ENCODE data around the gene UBN2.

DNA sequence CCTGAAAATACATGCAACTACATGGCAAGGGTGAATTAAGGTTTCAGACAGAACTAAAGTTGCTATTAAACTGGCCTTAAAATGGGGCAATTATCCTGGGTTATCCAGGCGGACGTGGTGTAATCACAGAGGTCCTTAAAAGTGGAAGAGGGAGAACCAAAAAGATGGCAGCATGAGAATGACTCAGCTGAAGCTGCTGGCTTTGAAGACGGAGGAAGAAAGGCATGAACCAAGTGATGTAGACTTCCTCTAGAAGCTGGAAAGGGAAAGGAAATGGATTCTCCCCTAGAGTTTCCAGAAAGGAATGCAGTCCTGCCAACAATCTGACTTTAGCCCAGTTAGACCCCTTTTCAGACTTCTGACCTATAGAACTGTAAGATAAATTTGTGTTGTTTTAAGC is 27.0 kb upstream of the UBN2 start:
- TF ChIP-seq, protein P1, sequence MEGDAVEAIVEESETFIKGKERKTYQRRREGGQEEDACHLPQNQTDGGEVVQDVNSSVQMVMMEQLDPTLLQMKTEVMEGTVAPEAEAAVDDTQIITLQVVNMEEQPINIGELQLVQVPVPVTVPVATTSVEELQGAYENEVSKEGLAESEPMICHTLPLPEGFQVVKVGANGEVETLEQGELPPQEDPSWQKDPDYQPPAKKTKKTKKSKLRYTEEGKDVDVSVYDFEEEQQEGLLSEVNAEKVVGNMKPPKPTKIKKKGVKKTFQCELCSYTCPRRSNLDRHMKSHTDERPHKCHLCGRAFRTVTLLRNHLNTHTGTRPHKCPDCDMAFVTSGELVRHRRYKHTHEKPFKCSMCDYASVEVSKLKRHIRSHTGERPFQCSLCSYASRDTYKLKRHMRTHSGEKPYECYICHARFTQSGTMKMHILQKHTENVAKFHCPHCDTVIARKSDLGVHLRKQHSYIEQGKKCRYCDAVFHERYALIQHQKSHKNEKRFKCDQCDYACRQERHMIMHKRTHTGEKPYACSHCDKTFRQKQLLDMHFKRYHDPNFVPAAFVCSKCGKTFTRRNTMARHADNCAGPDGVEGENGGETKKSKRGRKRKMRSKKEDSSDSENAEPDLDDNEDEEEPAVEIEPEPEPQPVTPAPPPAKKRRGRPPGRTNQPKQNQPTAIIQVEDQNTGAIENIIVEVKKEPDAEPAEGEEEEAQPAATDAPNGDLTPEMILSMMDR (IDR thresholded peaks at IDR 0.05), result no peak
- no peak for TF ChIP-seq PRRX2 (CRISPR knock-in tag; IDR thresholded peaks at IDR 0.05)
- TF ChIP-seq, protein P2, sequence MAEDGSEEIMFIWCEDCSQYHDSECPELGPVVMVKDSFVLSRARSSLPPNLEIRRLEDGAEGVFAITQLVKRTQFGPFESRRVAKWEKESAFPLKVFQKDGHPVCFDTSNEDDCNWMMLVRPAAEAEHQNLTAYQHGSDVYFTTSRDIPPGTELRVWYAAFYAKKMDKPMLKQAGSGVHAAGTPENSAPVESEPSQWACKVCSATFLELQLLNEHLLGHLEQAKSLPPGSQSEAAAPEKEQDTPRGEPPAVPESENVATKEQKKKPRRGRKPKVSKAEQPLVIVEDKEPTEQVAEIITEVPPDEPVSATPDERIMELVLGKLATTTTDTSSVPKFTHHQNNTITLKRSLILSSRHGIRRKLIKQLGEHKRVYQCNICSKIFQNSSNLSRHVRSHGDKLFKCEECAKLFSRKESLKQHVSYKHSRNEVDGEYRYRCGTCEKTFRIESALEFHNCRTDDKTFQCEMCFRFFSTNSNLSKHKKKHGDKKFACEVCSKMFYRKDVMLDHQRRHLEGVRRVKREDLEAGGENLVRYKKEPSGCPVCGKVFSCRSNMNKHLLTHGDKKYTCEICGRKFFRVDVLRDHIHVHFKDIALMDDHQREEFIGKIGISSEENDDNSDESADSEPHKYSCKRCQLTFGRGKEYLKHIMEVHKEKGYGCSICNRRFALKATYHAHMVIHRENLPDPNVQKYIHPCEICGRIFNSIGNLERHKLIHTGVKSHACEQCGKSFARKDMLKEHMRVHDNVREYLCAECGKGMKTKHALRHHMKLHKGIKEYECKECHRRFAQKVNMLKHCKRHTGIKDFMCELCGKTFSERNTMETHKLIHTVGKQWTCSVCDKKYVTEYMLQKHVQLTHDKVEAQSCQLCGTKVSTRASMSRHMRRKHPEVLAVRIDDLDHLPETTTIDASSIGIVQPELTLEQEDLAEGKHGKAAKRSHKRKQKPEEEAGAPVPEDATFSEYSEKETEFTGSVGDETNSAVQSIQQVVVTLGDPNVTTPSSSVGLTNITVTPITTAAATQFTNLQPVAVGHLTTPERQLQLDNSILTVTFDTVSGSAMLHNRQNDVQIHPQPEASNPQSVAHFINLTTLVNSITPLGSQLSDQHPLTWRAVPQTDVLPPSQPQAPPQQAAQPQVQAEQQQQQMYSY (CRISPR knock-in tag; IDR thresholded peaks at IDR 0.05), result no peak
- TF ChIP-seq, protein P3, sequence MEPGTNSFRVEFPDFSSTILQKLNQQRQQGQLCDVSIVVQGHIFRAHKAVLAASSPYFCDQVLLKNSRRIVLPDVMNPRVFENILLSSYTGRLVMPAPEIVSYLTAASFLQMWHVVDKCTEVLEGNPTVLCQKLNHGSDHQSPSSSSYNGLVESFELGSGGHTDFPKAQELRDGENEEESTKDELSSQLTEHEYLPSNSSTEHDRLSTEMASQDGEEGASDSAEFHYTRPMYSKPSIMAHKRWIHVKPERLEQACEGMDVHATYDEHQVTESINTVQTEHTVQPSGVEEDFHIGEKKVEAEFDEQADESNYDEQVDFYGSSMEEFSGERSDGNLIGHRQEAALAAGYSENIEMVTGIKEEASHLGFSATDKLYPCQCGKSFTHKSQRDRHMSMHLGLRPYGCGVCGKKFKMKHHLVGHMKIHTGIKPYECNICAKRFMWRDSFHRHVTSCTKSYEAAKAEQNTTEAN (CRISPR knock-in tag; IDR thresholded peaks at IDR 0.05), result no peak
- no peak for TF ChIP-seq NR1H2 (CRISPR knock-in tag; IDR thresholded peaks at IDR 0.05)
- TF ChIP-seq, protein P4, sequence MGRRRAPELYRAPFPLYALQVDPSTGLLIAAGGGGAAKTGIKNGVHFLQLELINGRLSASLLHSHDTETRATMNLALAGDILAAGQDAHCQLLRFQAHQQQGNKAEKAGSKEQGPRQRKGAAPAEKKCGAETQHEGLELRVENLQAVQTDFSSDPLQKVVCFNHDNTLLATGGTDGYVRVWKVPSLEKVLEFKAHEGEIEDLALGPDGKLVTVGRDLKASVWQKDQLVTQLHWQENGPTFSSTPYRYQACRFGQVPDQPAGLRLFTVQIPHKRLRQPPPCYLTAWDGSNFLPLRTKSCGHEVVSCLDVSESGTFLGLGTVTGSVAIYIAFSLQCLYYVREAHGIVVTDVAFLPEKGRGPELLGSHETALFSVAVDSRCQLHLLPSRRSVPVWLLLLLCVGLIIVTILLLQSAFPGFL (CRISPR knock-in tag; IDR thresholded peaks at IDR 0.05; ENCODE audit: borderline replicate concordance), result no peak
- TF ChIP-seq, protein P5, sequence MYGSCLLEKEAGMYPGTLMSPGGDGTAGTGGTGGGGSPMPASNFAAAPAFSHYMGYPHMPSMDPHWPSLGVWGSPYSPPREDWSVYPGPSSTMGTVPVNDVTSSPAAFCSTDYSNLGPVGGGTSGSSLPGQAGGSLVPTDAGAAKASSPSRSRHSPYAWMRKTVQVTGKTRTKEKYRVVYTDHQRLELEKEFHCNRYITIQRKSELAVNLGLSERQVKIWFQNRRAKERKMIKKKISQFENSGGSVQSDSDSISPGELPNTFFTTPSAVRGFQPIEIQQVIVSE (CRISPR knock-in tag; IDR thresholded peaks at IDR 0.05; ENCODE audit: borderline replicate concordance), result no peak
- TF ChIP-seq, protein P6, sequence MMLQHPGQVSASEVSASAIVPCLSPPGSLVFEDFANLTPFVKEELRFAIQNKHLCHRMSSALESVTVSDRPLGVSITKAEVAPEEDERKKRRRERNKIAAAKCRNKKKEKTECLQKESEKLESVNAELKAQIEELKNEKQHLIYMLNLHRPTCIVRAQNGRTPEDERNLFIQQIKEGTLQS (CRISPR knock-in tag; conservative IDR thresholded peaks at IDR 0.05), result no peak
- no peak for TF ChIP-seq EMX1 (CRISPR knock-in tag; IDR thresholded peaks at IDR 0.05)
